Adrenal gland (tissue), 12 donors: ENCODE measurements around the gene SYNJ2. TPM values are rescaled to one million over a fixed set of nuclear protein-coding genes. Genes with fewer than 3 reads are reported as not detected.

Source experiments
- DNase-seq, 7 donors: peaks; one replicate each; pipeline ENCODE4 v3.0.0-alpha.2; 2019 to 2020
- H3K27ac ChIP-seq, 5 donors: fragments of 200-600 bp; sonication (generic) in 4 of 5; 1 replicate in 3 of 5; 2 replicates in 2 of 5; pipeline versions ENCODE4 v1.5.1 to v1.8.0; 2016 to 2020; ENCODE audit warnings: mild to moderate bottlenecking in 1 of 5
- H3K27me3 ChIP-seq: fragments of 200-600 bp; 2 replicates; pipeline ENCODE4 v1.8.0; 2021
- H3K36me3 ChIP-seq, 2 donors: fragments of 200-600 bp; replicated peaks in 1 of 2; 1 replicate in 1 of 2; 2 replicates in 1 of 2; pipeline versions ENCODE4 v1.5.1 to v1.8.0; 2018 to 2022
- H3K4me1 ChIP-seq, 2 donors: fragments of 200-600 bp; replicated peaks in 1 of 2; 1 replicate in 1 of 2; 2 replicates in 1 of 2; pipeline versions ENCODE4 v1.5.1 to v1.8.0; 2018 to 2021
- H3K4me3 ChIP-seq, 4 donors: fragments of 200-600 bp; sonication (generic) in 3 of 4; one replicate each; pipeline ENCODE4 v1.5.1; 2016 to 2018
- H3K9me3 ChIP-seq, 3 donors: fragments of 200-600 bp; sonication (generic) in 1 of 3; replicated peaks in 1 of 3; 1 replicate in 2 of 3; 2 replicates in 1 of 3; pipeline versions ENCODE4 v1.5.1 to v1.8.0; 2016 to 2021
- CTCF ChIP-seq, 6 experiments: fragments of 450-650 bp in 4 of 6; fragments of 200-600 bp in 2 of 6; sonication (generic) in 1 of 6; IDR thresholded peaks; 1 replicate in 5 of 6; 2 replicates in 1 of 6; pipeline versions ENCODE4 v1.5.1 to v1.8.0; 2016 to 2021; ENCODE audit warnings: antibody characterized with exemption in 6 of 6, mild to moderate bottlenecking in 2 of 6, moderate library complexity in 1 of 6
- POLR2A ChIP-seq, 2 donors: fragments of 450-650 bp; IDR thresholded peaks; one replicate each; pipeline ENCODE4 v1.6.1; 2017; ENCODE audit warnings: antibody characterized with exemption in 2 of 2, mild to moderate bottlenecking in 2 of 2, moderate library complexity in 1 of 2
- whole genome bisulfite sequencing, 4 donors: extraction: QIAGEN DNeasy Blood & Tissue Kit in 2 of 4; methylation state at CpG; one replicate each; pipeline versions ENCODE4 v1.1.5 to v1.1.7; 2013 to 2017; 5-methylcytosine and 5-hydroxymethylcytosine counted together
- intact Hi-C, 2 donors: fragments of 100-400 bp; cut with DNase I; formaldehyde crosslinking; loops; one replicate each; pipeline versions ENCODE4 v1.14.1 to v1.15.0; 2022 to 2023
- polyA plus RNA-seq, 3 donors: library from polyadenylated mRNA; stranded (reverse); fragments of 200-250 nt in 2 of 3; fragments of 350-450 nt in 1 of 3; fragmentation: Illumina TruSeq in 1 of 3; extraction: RNeasy Lipid Tissue Mini Kit (QIAGEN cat#74804) in 1 of 3; gene quantifications; one replicate each; pipeline ENCODE4 v1.2.3, GENCODE V29; 2013 to 2014
- total RNA-seq, 9 donors: library from RNA; depleted of rRNA in 4 of 9; stranded (reverse); fragments of >200 nt in 4 of 9; fragments of 120-200 nt in 1 of 9; fragmentation: NEBNext Ultra II Directional in 1 of 9; extraction: Animal tissue kit (Norgen Biotek cat#: 25700) in 1 of 9; gene quantifications; one replicate each; pipeline versions ENCODE4 v1.1.0 to v1.2.4, GENCODE V29; 2013 to 2023
- donor health status: healthy with polysubstance abuse.
- donor health status: Bipolar disorder and iron deficiency.
- donor health status: DM: yes; HTN: yes; CAD: no.
- donor health status: DM: no; HTN: no; CAD: no.
- donor health status: DM: no; HTN: no; CAD: no.
- donor health status: DM: yes; HTN: yes; CAD: no.

Gene SYNJ2
- total and polyA plus RNA-seq, 12 donors, result 1.6 to 20.5 (median 12.8) TPM

DNA sequence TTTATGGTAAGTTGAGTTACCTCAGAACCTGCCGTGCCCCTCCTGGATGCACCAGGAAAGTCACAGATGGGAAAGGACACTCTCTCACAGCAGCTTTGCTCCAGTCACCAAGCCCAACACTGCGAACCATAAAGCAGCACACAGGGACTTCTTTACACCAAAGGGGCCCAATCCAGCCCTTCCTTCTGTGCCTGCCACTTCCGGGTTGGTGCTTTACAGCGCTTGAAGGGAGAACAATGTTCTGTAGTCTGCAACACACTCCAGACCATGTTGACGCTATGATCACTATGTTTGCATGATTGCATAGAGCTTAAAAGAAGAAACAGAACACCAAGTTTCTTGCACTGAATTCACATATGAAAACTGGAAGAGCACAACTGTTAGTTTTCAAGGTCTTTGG is 129.3 kb downstream of the SYNJ2 start:
- Histone ChIP-seq H3K27ac (no peak overlapping the region), H3K4me1 (no peaks in the 10 kb centered on the region), H3K27me3 (no peaks in the 10 kb centered on the region), H3K36me3 (peaks cover 0 to 23% of the 10 kb centered on the region in 2 donors), H3K9me3 (no peaks in the 10 kb centered on the region), H3K4me3 (no peak overlapping the region)
- intact Hi-C loops, result no loop called here
- no peak for DNase-seq
- TF ChIP-seq POLR2A (IDR thresholded peaks at IDR 0.05) (no peak), CTCF (IDR thresholded peaks at IDR 0.05) (no peak)
- 93 to 96% (median 96%) methylated on average over 5 of the region's 5 CpGs for WGBS, 4 donors

DNA sequence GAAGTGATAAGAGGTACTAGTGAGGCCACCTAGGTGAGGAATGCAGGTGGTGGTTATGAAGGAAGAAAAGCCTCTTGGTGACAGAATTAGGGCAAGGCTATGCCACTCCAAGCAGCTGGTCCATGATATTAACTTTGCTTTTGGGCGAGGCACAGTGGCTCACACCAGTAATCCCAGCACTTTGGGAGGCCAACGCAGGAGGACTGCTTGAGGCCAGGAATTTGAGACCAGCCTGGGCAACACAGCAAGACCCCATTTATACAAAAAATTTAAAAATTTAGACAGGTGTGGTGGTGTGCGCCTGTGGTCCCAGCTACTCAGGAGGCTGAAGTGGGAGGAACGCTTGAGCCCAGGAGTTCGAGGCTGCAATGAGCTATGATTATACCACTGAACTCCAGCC is 130.3 kb downstream of the SYNJ2 start:
- TF ChIP-seq CTCF (IDR thresholded peaks at IDR 0.05) (no peak), POLR2A (IDR thresholded peaks at IDR 0.05) (no peak)
- no peaks in the 10 kb centered on the region for H3K27me3 ChIP-seq
- intact Hi-C loops, result no loop called here
- peaks cover 0 to 23% of the 10 kb centered on the region in 2 donors for H3K36me3 ChIP-seq
- H3K9me3 ChIP-seq, result no peaks in the 10 kb centered on the region
- H3K27ac ChIP-seq, result no peak overlapping the region
- DNase-seq, result no peak
- 97 to 100% (median 100%) methylated on average over 5 of the region's 5 CpGs for WGBS, 4 donors
- H3K4me1 ChIP-seq, result no peaks in the 10 kb centered on the region
- no peak overlapping the region for H3K4me3 ChIP-seq

- intact Hi-C loops, result no loop called here
- Histone ChIP-seq H3K36me3 (peaks cover 0 to 23% of the 10 kb centered on the region in 2 donors), H3K27me3 (no peaks in the 10 kb centered on the region), H3K4me3 (no peak overlapping the region), H3K9me3 (no peaks in the 10 kb centered on the region), H3K27ac (no peak overlapping the region), H3K4me1 (no peaks in the 10 kb centered on the region)
- no peak for DNase-seq
- TF ChIP-seq CTCF (IDR thresholded peaks at IDR 0.05), result no peak
- TF ChIP-seq POLR2A (IDR thresholded peaks at IDR 0.05), result no peak
Measured at GRCh38 chr6:158113802-158114201, 132.1 kb downstream of the SYNJ2 start.

DNA sequence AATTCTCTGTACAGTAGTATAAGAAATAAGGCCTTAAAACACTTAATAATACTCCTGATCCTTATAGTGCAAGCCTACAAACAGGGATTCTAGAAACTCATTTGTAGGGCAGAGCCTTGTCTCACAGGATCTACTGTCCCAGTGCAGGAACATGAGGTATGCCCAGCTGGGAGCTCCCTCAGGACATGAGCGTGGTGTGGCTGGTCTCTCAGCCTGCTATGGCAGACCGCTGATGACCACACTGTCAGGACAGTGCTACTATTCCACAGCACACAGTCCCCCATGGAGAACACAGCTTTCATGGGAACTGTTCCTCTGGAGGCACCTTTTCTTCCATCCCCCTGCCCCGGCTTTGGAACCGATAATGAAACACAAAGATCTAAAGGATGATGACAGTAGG is 133.4 kb downstream of the SYNJ2 start:
- WGBS, 4 donors, result 93 to 97% (median 96%) methylated on average over 4 of the region's 4 CpGs
- intact Hi-C loops, result no loop called here
- H3K27ac ChIP-seq, result no peak overlapping the region
- no peaks in the 10 kb centered on the region for H3K27me3 ChIP-seq
- H3K9me3 ChIP-seq, result no peaks in the 10 kb centered on the region
- TF ChIP-seq CTCF (IDR thresholded peaks at IDR 0.05) (no peak), POLR2A (IDR thresholded peaks at IDR 0.05) (no peak)
- no peaks in the 10 kb centered on the region for H3K4me1 ChIP-seq
- no peak for DNase-seq
- peaks cover 0 to 13% of the 10 kb centered on the region in 2 donors for H3K36me3 ChIP-seq
- H3K4me3 ChIP-seq, result no peak overlapping the region
